ENCODE measurements around the gene OLFM2. TPM values are rescaled to one million over a fixed set of nuclear protein-coding genes. Genes with fewer than 3 reads are reported as not detected.

Gene OLFM2
- total and polyA plus RNA-seq, 3 donors from 2014 or later = 15.9 to 27.0 (median 22.5) TPM

DNA sequence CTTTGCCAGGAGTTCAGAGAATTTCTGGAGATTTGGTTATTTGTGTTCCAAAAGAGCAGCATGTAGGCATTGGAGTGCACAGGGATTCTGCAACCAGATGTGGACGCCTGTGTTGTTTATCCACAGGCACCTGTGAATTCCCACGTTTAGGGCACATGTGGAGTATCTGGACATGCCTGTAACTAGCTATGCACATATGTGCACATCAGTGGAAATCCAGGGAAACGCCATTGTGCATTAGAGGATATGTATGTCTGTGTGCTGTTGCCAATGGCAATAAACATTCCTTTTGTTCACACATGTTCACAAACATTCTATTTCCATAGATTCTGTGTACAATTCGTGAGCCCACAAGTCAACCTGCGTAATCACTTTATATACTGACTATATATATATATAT is 34.7 kb downstream of the OLFM2 start:
- no peak overlapping the region for H3K4me3 ChIP-seq
- H3K27me3 ChIP-seq = no peaks in the 10 kb centered on the region
- no peaks in the 10 kb centered on the region for H3K4me1 ChIP-seq
- H3K9me3 ChIP-seq = no peaks in the 10 kb centered on the region
- no peak overlapping the region for H3K27ac ChIP-seq
- DNase-seq = no peak
- TF ChIP-seq, protein P1, sequence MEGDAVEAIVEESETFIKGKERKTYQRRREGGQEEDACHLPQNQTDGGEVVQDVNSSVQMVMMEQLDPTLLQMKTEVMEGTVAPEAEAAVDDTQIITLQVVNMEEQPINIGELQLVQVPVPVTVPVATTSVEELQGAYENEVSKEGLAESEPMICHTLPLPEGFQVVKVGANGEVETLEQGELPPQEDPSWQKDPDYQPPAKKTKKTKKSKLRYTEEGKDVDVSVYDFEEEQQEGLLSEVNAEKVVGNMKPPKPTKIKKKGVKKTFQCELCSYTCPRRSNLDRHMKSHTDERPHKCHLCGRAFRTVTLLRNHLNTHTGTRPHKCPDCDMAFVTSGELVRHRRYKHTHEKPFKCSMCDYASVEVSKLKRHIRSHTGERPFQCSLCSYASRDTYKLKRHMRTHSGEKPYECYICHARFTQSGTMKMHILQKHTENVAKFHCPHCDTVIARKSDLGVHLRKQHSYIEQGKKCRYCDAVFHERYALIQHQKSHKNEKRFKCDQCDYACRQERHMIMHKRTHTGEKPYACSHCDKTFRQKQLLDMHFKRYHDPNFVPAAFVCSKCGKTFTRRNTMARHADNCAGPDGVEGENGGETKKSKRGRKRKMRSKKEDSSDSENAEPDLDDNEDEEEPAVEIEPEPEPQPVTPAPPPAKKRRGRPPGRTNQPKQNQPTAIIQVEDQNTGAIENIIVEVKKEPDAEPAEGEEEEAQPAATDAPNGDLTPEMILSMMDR (IDR thresholded peaks at IDR 0.05) = no peak
- no peak for TF ChIP-seq POLR2A (IDR thresholded peaks at IDR 0.05)
- H3K36me3 ChIP-seq (ENCODE audit: low read depth, missing control alignments) = no peaks in the 10 kb centered on the region
- 80 to 87% methylated on average over 5 of the region's 5 CpGs for WGBS, 2 donors
- intact Hi-C loops (cut with DNase I; ENCODE audit: low total_unique reads) = no loop called here

DNA sequence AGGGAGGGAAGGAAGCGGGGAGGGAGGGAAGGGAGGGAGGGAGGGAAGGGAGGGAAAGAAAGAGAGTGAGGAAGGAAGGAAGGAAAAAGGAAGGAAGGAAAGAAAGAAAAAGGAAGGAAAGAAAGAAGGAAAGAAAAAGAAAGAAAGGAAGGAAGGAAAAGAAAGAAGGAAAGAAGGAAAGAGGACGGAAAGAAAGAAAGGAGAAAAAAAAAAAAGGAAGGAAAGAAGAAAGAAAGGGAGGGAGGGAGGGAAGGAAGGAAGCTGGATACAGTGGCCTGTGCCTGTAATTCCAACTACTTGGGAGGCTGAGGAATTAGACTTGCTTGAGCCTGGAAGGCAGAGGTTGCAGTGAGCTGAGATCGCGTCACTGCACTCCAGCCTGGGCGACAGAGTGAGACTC is 35.3 kb downstream of the OLFM2 start:
- no peaks in the 10 kb centered on the region for H3K4me1 ChIP-seq
- no peaks in the 10 kb centered on the region for H3K27me3 ChIP-seq
- TF ChIP-seq, protein P1 (IDR thresholded peaks at IDR 0.05) = no peak
- TF ChIP-seq POLR2A (IDR thresholded peaks at IDR 0.05) = no peak
- intact Hi-C loops (cut with DNase I; ENCODE audit: low total_unique reads) = no loop called here
- 73 to 91% methylated on average over 5 of the region's 5 CpGs for WGBS, 2 donors
- no peaks in the 10 kb centered on the region for H3K9me3 ChIP-seq
- no peak overlapping the region for H3K27ac ChIP-seq
- DNase-seq = no peak
- H3K36me3 ChIP-seq (ENCODE audit: low read depth, missing control alignments) = no peaks in the 10 kb centered on the region
- H3K4me3 ChIP-seq = no peak overlapping the region

DNA sequence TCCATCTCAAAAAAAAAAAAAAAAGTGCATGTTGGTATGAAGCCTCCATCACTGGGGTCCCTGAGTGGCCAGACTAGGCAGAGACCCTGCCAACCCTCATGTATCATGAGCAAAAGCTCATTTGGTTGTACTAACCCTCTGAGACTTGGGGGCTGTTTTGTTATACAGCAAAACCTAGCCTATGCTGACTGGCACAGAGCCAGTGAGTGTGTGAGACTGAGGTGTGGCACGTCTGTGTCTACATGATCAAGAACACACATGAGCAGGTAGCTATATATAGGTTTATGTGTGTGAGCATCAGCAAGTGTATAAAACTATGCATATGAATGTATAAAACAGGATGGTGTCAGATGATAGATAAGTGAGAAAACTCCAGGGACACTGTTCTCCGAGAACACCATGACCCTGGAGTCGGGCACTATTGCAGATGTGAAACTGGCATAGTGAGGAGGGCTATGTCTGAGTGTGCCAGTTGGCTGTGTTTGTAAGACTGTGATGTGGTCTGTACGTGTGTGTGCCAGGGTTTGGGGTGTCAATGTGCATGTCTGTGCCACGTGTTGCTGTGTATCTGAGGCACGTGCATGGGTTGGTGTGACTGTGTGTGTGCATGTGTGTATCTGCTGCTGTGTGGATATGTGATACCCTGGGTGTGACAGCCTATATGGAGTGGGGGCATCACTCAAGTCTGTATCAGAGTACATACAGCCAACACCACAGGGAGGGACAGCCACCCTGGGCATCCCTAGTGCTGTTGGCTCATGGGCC is 44.5 kb downstream of the OLFM2 start:
- intact Hi-C loops (cut with DNase I; ENCODE audit: low total_unique reads) = no loop called here
- TF ChIP-seq POLR2A (IDR thresholded peaks at IDR 0.05) = no peak
- TF ChIP-seq, protein P1 (IDR thresholded peaks at IDR 0.05) = no peak
- Histone ChIP-seq H3K27me3 (no peaks in the 10 kb centered on the region), H3K27ac (no peak overlapping the region), H3K36me3 (ENCODE audit: low read depth, missing control alignments) (no peaks in the 10 kb centered on the region), H3K4me1 (no peaks in the 10 kb centered on the region), H3K4me3 (no peak overlapping the region), H3K9me3 (no peaks in the 10 kb centered on the region)
- DNase-seq = no peak
- 69 to 74% methylated on average over 6 of the region's 6 CpGs for WGBS, 2 donors

DNA sequence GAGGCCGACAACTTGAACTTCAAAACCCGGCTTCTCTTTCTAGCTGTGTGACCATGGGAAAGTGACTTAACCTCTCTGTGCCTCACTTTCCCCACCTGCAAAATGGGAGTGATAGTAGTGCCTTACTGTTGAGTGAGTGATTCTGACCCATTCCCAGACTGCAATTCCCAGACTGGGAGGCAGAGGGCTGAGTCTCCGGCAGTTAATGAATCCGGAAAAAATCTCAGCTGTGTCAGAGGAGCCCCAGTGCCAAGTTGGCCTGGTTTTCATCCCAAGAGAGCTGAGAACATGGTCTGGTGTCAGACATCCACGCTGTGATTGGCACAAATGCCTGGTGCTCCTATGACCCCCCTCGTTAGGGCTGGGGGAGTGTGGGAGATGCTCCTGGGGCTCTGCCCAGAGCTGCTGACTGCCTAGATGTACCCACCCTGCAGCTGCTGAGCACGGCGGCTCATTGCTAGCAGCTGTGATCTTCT is 51.2 kb downstream of the OLFM2 start:
- H3K9me3 ChIP-seq = no peaks in the 10 kb centered on the region
- intact Hi-C loops (cut with DNase I; ENCODE audit: low total_unique reads) = no loop called here
- no peak overlapping the region for H3K27ac ChIP-seq
- peaks cover 5% of the 10 kb centered on the region for H3K4me1 ChIP-seq
- DNase-seq = peak; percentile 53
- no peak overlapping the region for H3K4me3 ChIP-seq
- H3K27me3 ChIP-seq = no peaks in the 10 kb centered on the region
- TF ChIP-seq, protein P1 (IDR thresholded peaks at IDR 0.05) = peak in 2 of 3 experiments; percentile 41 to 55
- TF ChIP-seq POLR2A (IDR thresholded peaks at IDR 0.05) = no peak
- 30 to 38% methylated on average over 5 to 8 of the region's 8 CpGs for WGBS, 2 donors
- no peaks in the 10 kb centered on the region for H3K36me3 ChIP-seq (ENCODE audit: low read depth, missing control alignments)

DNA sequence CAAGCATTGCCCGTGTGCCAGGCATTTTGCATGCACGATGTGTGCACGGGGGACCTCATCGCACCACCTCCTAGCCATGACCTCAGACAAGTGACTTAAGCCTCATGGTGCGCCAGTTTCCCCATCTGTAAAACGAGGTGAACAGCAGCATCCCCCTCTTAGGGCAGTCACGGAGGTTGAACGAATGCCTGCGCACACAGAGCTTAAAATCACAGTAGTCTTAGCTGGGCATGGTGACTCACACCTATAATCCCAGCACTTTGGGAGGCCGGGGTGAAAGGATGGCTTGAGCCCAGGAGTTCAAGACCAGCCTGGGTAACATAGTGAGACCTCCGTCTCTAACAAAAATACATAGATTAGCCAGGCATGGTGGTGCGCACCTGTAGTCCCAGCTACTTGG is 52.6 kb downstream of the OLFM2 start:
- Histone ChIP-seq H3K27ac (no peak overlapping the region), H3K27me3 (no peaks in the 10 kb centered on the region), H3K4me1 (peaks cover 5% of the 10 kb centered on the region), H3K9me3 (no peaks in the 10 kb centered on the region), H3K36me3 (ENCODE audit: low read depth, missing control alignments) (no peaks in the 10 kb centered on the region), H3K4me3 (no peak overlapping the region)
- intact Hi-C loops (cut with DNase I; ENCODE audit: low total_unique reads) = no loop called here
- WGBS, 2 donors = 79 to 89% methylated on average over 9 to 12 of the region's 12 CpGs
- no peak for DNase-seq
- no peak for TF ChIP-seq POLR2A (IDR thresholded peaks at IDR 0.05)
- TF ChIP-seq, protein P1 (IDR thresholded peaks at IDR 0.05) = no peak
